Gastroesophageal sphincter (tissue), 4 donors: Measurements from ENCODE around the gene CDK3. TPM values are rescaled to one million over a fixed set of nuclear protein-coding genes. Genes with fewer than 3 reads are reported as not detected.

Source experiments
- ATAC-seq: fragments of 150-250 bp; one replicate; pipeline ENCODE4 v1.9.1; 2016; ENCODE audit warnings: mild to moderate bottlenecking, moderate library complexity
- H3K27ac ChIP-seq, 4 donors: fragments of 200-600 bp; sonication (generic) in 3 of 4; 1 replicate in 3 of 4; 2 replicates in 1 of 4; pipeline ENCODE4 v1.5.1; 2016 to 2019
- H3K27me3 ChIP-seq: fragments of 200-600 bp; sonication (generic); one replicate; pipeline ENCODE4 v1.5.1; 2019
- H3K36me3 ChIP-seq, 2 donors: fragments of 200-600 bp; sonication (generic); one replicate each; pipeline ENCODE4 v1.5.1; 2019; ENCODE audit warnings: control low read depth in 1 of 2
- H3K4me1 ChIP-seq, 3 donors: fragments of 200-600 bp; sonication (generic); 1 replicate in 2 of 3; 2 replicates in 1 of 3; pipeline ENCODE4 v1.5.1; 2016 to 2019; ENCODE audit warnings: control low read depth in 2 of 3
- H3K4me3 ChIP-seq, 2 donors: fragments of 200-600 bp; sonication (generic); one replicate each; pipeline ENCODE4 v1.5.1; 2019; ENCODE audit warnings: mild to moderate bottlenecking in 1 of 2, moderate library complexity in 1 of 2
- H3K9me3 ChIP-seq, 3 donors: fragments of 200-600 bp; sonication (generic); one replicate each; pipeline ENCODE4 v1.5.1; 2017 to 2019; ENCODE audit warnings: control low read depth in 2 of 3
- EP300 ChIP-seq: sonication (generic); formaldehyde crosslinking; IDR thresholded peaks from one replicate; pipeline ENCODE4 v1.6.1; 2017; ENCODE audit warnings: antibody characterized with exemption, mild to moderate bottlenecking
- POLR2A ChIP-seq, 2 donors: fragments of 450-650 bp; IDR thresholded peaks; one replicate each; pipeline ENCODE4 v1.6.1; 2017; ENCODE audit warnings: antibody characterized with exemption in 2 of 2, mild to moderate bottlenecking in 2 of 2, moderate library complexity in 1 of 2
- POLR2AphosphoS5 ChIP-seq: sonication (generic); formaldehyde crosslinking; IDR thresholded peaks from one replicate; pipeline ENCODE4 v1.6.1; 2017; ENCODE audit warnings: antibody characterized with exemption
- WGBS, 2 donors: methylation state at CpG; one replicate each; pipeline ENCODE4 v1.1.5; 2018; ENCODE audit warnings: low coverage in 1 of 2; 5-methylcytosine and 5-hydroxymethylcytosine counted together
- total RNA-seq, 4 donors: library from RNA; depleted of rRNA; stranded (reverse); fragments of >200 nt; gene quantifications; one replicate each; pipeline ENCODE4 v1.1.0, GENCODE V29; 2016
- TF ChIP-seq, protein P1 (sequence below), 4 experiments: fragments of 200-600 bp in 2 of 4; fragments of 450-650 bp in 2 of 4; sonication (generic) in 1 of 4; IDR thresholded peaks; one replicate each; pipeline ENCODE4 v1.5.1; 2017 to 2019; ENCODE audit warnings: antibody characterized with exemption in 4 of 4, mild to moderate bottlenecking in 2 of 4, moderate library complexity in 2 of 4

Gene CDK3
- total RNA-seq, 4 donors from 2014 or later = 1.2 to 5.6 (median 2.3) TPM; not detected in 1

DNA sequence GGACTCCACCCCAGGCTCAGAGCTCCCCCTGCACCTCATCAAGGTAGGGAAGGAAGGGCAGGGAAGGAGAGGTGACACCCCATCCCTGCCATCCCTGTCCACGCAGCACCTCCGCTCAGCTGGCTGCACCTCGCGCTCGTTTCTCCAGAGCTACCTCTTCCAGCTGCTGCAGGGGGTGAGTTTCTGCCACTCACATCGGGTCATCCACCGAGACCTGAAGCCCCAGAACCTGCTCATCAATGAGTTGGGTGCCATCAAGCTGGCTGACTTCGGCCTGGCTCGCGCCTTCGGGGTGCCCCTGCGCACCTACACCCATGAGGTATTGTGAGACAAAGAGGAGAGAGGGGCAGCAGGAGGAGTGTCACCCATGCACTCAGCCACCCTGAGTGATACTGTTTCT lies 1.4 kb downstream of the CDK3 start:
- TF ChIP-seq, protein P1, sequence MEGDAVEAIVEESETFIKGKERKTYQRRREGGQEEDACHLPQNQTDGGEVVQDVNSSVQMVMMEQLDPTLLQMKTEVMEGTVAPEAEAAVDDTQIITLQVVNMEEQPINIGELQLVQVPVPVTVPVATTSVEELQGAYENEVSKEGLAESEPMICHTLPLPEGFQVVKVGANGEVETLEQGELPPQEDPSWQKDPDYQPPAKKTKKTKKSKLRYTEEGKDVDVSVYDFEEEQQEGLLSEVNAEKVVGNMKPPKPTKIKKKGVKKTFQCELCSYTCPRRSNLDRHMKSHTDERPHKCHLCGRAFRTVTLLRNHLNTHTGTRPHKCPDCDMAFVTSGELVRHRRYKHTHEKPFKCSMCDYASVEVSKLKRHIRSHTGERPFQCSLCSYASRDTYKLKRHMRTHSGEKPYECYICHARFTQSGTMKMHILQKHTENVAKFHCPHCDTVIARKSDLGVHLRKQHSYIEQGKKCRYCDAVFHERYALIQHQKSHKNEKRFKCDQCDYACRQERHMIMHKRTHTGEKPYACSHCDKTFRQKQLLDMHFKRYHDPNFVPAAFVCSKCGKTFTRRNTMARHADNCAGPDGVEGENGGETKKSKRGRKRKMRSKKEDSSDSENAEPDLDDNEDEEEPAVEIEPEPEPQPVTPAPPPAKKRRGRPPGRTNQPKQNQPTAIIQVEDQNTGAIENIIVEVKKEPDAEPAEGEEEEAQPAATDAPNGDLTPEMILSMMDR (IDR thresholded peaks at IDR 0.05) = no peak
- TF ChIP-seq EP300 (no peak), POLR2AphosphoS5 (no peak), POLR2A (IDR thresholded peaks at IDR 0.05) (no peak)
- no peak for ATAC-seq
- no peaks in the 10 kb centered on the region for H3K9me3 ChIP-seq
- no peak overlapping the region for H3K4me3 ChIP-seq
- no peaks in the 10 kb centered on the region for H3K27me3 ChIP-seq
- H3K4me1 ChIP-seq = peaks cover 0 to 13% (median 0%) of the 10 kb centered on the region in 3 donors
- H3K36me3 ChIP-seq = peaks cover 0 to 23% of the 10 kb centered on the region in 2 donors
- no peak overlapping the region for H3K27ac ChIP-seq
- 100% methylated on average over 2 of the region's 12 CpGs; no CpG with 5 or more reads in 1 of the 2 donors for WGBS, 2 donors

DNA sequence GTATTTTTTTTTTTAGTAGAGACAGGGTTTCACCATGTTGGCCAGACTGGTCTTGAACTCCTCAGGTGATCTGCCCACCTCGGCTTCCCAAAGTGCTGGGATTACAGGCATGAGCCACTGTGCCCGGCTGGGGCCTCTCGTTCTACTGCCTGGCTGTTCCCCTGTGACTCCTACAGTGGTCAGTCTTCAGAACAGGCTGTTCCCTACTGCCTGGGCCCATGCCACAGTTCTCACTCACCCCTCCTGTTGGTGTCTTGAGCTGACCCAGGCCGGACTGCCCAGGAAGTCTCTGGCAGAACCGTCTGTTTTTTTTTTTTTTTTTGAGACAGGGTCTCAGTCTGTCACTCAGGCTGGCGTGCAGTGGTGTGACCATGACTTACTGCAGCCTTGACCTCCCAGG lies 3.3 kb downstream of the CDK3 start:
- ATAC-seq = no peak
- H3K4me1 ChIP-seq = peaks cover 0 to 10% (median 0%) of the 10 kb centered on the region in 3 donors
- TF ChIP-seq, protein P1 (IDR thresholded peaks at IDR 0.05) = no peak
- no peak for TF ChIP-seq EP300
- TF ChIP-seq POLR2A (IDR thresholded peaks at IDR 0.05) = no peak
- TF ChIP-seq POLR2AphosphoS5 = no peak
- no peak overlapping the region for H3K27ac ChIP-seq
- H3K4me3 ChIP-seq = no peak overlapping the region
- 67 to 100% methylated on average over 2 to 3 of the region's 6 CpGs for WGBS, 2 donors
- peaks cover 0 to 23% of the 10 kb centered on the region in 2 donors for H3K36me3 ChIP-seq
- H3K9me3 ChIP-seq = no peaks in the 10 kb centered on the region
- H3K27me3 ChIP-seq = no peaks in the 10 kb centered on the region

DNA sequence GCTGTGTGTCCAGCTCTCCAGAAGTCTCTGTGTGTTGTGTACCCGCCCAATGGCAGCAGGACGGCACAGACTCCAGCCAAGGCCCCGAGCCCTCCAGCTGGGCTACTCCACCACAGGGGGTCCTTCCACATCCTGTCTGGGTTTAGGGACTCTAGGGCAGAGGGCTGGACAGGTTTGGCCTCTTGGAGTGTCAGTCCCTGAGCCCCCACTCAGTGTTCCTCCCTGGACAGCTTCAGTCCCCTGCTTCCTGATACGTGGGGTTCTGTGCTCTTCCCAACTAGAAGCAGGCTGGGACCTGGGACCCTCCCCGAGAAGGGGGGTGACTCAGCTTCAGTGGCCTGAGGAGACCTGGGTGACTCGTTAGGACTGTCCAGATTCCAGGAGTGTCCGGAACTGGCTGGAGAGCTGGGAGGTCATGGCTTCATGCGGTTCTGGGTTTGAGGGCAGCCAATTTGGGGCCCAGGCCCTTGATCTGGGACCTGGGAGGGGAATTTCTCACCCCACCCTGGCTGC lies 4.2 kb downstream of the CDK3 start:
- Histone ChIP-seq H3K27me3 (no peaks in the 10 kb centered on the region), H3K9me3 (no peaks in the 10 kb centered on the region), H3K27ac (peak overlapping the region in 1 of 4 donors; percentile 1), H3K4me1 (peaks cover 0 to 10% (median 0%) of the 10 kb centered on the region in 3 donors), H3K4me3 (no peak overlapping the region), H3K36me3 (peaks cover 0 to 22% of the 10 kb centered on the region in 2 donors)
- TF ChIP-seq POLR2A (IDR thresholded peaks at IDR 0.05) = no peak
- no peak for TF ChIP-seq EP300
- TF ChIP-seq POLR2AphosphoS5 = no peak
- TF ChIP-seq, protein P1 (IDR thresholded peaks at IDR 0.05) = no peak
- WGBS, 2 donors = 49% methylated on average over 3 of the region's 8 CpGs; no CpG with 5 or more reads in 1 of the 2 donors
- ATAC-seq = no peak

DNA sequence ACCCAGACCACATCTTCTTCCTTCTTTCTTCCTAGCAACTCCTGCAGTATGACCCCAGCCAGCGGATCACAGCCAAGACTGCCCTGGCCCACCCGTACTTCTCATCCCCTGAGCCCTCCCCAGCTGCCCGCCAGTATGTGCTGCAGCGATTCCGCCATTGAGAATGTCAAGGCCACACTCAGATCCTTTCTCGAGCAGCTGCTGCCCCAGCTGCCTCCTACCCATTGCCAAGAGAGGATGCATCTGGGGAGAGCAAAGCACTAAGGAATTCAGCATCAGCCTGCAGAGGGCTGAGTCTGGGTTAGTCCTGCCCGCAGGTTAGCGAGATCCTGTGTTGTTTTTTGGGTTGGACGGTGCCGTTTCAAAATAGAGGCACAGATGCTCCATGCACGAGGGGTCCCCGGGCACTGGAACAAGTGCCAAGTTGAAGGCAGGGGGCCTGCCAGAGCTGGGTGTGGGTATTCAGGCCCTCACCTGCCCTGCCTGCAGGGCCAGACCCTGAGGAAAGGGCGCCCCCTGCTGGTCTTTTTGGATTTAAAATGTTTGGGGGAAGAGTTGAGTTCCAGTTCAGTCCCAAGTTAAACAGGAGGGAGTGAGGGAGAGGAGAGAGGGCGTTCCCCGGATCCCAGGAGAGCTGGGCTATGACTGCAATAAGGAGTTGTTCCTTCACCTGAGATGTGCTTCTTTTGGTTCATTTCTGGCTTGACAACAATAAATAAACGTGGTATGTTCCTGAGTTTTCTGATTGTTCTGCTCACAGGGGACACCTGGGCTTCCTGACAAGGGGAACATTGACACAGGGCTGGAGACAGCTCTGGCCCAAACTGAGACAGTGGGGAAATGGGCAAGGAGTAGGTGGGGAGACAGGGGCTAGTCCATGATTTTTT lies 4.9 kb downstream of the CDK3 start:
- Histone ChIP-seq H3K4me1 (peaks cover 0 to 10% (median 0%) of the 10 kb centered on the region in 3 donors), H3K9me3 (no peaks in the 10 kb centered on the region), H3K27me3 (no peaks in the 10 kb centered on the region), H3K27ac (peak overlapping the region in 1 of 4 donors; percentile 1), H3K4me3 (no peak overlapping the region), H3K36me3 (peaks cover 0 to 15% of the 10 kb centered on the region in 2 donors)
- TF ChIP-seq, protein P1 (IDR thresholded peaks at IDR 0.05) = peak in 3 of 4 experiments; percentile 68 to 75 (median 68)
- no peak for TF ChIP-seq POLR2A (IDR thresholded peaks at IDR 0.05)
- WGBS, 2 donors = 37 to 55% methylated on average over 4 to 7 of the region's 16 CpGs
- peak; percentile 55 for ATAC-seq
